ENCODE data around the gene KRTAP19-2. TPM values are rescaled to one million over a fixed set of nuclear protein-coding genes. Genes with fewer than 3 reads are reported as not detected.

KRTAP19-2 gene
- total and polyA plus RNA-seq, 9 of the 15 experiments (the other 6 are each of a cell fraction or from before 2014, with no cell fraction given): not detected

DNA sequence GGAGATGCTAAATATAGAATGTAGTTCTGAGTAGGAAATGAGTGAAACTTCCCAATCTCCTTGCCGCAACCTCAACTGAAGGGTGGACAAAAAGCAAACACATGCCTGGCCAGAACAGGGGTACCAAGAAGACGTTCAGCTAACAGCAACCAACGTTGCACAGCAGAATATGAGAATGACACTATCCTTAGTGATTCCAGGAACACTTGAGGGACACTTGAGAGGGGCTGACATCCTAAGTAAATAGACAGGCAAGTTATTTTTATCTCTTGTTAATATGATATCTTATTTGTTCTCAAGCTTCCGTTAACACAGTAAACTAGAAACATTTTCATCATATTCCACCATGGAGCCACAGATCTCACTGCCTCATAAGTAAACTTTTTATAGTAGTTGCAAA lies 8.0 kb downstream of the KRTAP19-2 start:
- no peak overlapping the region for H3K4me3 ChIP-seq
- POLR2A ChIA-PET: no interaction called here
- in situ Hi-C loops (cut with MboI): no loop called here
- TF ChIP-seq, protein P1, sequence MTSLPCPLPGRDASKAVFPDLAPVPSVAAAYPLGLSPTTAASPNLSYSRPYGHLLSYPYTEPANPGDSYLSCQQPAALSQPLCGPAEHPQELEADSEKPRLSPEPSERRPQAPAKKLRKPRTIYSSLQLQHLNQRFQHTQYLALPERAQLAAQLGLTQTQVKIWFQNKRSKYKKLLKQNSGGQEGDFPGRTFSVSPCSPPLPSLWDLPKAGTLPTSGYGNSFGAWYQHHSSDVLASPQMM (CRISPR knock-in tag; IDR thresholded peaks at IDR 0.05): no peak
- TF ChIP-seq DDX20 (tag; IDR thresholded peaks at IDR 0.05; ENCODE audit: low read depth): no peak
- TF ChIP-seq, protein P2, sequence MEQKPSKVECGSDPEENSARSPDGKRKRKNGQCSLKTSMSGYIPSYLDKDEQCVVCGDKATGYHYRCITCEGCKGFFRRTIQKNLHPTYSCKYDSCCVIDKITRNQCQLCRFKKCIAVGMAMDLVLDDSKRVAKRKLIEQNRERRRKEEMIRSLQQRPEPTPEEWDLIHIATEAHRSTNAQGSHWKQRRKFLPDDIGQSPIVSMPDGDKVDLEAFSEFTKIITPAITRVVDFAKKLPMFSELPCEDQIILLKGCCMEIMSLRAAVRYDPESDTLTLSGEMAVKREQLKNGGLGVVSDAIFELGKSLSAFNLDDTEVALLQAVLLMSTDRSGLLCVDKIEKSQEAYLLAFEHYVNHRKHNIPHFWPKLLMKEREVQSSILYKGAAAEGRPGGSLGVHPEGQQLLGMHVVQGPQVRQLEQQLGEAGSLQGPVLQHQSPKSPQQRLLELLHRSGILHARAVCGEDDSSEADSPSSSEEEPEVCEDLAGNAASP (IDR thresholded peaks at IDR 0.05): no peak
- TF ChIP-seq, protein P3, sequence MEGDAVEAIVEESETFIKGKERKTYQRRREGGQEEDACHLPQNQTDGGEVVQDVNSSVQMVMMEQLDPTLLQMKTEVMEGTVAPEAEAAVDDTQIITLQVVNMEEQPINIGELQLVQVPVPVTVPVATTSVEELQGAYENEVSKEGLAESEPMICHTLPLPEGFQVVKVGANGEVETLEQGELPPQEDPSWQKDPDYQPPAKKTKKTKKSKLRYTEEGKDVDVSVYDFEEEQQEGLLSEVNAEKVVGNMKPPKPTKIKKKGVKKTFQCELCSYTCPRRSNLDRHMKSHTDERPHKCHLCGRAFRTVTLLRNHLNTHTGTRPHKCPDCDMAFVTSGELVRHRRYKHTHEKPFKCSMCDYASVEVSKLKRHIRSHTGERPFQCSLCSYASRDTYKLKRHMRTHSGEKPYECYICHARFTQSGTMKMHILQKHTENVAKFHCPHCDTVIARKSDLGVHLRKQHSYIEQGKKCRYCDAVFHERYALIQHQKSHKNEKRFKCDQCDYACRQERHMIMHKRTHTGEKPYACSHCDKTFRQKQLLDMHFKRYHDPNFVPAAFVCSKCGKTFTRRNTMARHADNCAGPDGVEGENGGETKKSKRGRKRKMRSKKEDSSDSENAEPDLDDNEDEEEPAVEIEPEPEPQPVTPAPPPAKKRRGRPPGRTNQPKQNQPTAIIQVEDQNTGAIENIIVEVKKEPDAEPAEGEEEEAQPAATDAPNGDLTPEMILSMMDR (IDR thresholded peaks at IDR 0.05 in 2 of 3, conservative IDR thresholded peaks at IDR 0.05 in 1 of 3; ENCODE audit: insufficient read depth in 2 of 3, low read depth in 1 of 3, low read length in 3 of 3): no peak
- no peak for TF ChIP-seq RBM15 (IDR thresholded peaks at IDR 0.05; ENCODE audit: insufficient read depth, low read length)
- no peak for TF ChIP-seq POLR2A (conservative IDR thresholded peaks at IDR 0.05)
- TF ChIP-seq, protein P4, sequence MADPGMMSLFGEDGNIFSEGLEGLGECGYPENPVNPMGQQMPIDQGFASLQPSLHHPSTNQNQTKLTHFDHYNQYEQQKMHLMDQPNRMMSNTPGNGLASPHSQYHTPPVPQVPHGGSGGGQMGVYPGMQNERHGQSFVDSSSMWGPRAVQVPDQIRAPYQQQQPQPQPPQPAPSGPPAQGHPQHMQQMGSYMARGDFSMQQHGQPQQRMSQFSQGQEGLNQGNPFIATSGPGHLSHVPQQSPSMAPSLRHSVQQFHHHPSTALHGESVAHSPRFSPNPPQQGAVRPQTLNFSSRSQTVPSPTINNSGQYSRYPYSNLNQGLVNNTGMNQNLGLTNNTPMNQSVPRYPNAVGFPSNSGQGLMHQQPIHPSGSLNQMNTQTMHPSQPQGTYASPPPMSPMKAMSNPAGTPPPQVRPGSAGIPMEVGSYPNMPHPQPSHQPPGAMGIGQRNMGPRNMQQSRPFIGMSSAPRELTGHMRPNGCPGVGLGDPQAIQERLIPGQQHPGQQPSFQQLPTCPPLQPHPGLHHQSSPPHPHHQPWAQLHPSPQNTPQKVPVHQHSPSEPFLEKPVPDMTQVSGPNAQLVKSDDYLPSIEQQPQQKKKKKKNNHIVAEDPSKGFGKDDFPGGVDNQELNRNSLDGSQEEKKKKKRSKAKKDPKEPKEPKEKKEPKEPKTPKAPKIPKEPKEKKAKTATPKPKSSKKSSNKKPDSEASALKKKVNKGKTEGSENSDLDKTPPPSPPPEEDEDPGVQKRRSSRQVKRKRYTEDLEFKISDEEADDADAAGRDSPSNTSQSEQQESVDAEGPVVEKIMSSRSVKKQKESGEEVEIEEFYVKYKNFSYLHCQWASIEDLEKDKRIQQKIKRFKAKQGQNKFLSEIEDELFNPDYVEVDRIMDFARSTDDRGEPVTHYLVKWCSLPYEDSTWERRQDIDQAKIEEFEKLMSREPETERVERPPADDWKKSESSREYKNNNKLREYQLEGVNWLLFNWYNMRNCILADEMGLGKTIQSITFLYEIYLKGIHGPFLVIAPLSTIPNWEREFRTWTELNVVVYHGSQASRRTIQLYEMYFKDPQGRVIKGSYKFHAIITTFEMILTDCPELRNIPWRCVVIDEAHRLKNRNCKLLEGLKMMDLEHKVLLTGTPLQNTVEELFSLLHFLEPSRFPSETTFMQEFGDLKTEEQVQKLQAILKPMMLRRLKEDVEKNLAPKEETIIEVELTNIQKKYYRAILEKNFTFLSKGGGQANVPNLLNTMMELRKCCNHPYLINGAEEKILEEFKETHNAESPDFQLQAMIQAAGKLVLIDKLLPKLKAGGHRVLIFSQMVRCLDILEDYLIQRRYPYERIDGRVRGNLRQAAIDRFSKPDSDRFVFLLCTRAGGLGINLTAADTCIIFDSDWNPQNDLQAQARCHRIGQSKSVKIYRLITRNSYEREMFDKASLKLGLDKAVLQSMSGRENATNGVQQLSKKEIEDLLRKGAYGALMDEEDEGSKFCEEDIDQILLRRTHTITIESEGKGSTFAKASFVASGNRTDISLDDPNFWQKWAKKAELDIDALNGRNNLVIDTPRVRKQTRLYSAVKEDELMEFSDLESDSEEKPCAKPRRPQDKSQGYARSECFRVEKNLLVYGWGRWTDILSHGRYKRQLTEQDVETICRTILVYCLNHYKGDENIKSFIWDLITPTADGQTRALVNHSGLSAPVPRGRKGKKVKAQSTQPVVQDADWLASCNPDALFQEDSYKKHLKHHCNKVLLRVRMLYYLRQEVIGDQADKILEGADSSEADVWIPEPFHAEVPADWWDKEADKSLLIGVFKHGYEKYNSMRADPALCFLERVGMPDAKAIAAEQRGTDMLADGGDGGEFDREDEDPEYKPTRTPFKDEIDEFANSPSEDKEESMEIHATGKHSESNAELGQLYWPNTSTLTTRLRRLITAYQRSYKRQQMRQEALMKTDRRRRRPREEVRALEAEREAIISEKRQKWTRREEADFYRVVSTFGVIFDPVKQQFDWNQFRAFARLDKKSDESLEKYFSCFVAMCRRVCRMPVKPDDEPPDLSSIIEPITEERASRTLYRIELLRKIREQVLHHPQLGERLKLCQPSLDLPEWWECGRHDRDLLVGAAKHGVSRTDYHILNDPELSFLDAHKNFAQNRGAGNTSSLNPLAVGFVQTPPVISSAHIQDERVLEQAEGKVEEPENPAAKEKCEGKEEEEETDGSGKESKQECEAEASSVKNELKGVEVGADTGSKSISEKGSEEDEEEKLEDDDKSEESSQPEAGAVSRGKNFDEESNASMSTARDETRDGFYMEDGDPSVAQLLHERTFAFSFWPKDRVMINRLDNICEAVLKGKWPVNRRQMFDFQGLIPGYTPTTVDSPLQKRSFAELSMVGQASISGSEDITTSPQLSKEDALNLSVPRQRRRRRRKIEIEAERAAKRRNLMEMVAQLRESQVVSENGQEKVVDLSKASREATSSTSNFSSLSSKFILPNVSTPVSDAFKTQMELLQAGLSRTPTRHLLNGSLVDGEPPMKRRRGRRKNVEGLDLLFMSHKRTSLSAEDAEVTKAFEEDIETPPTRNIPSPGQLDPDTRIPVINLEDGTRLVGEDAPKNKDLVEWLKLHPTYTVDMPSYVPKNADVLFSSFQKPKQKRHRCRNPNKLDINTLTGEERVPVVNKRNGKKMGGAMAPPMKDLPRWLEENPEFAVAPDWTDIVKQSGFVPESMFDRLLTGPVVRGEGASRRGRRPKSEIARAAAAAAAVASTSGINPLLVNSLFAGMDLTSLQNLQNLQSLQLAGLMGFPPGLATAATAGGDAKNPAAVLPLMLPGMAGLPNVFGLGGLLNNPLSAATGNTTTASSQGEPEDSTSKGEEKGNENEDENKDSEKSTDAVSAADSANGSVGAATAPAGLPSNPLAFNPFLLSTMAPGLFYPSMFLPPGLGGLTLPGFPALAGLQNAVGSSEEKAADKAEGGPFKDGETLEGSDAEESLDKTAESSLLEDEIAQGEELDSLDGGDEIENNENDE (IDR thresholded peaks at IDR 0.05; ENCODE audit: low read depth, low read length): no peak

More for the DNA sequence above, 8.0 kb downstream of the KRTAP19-2 start:
- DNase-seq (ENCODE audit: extremely low read depth in 1 of 4, low spot score in 3 of 4) (no peak), ATAC-seq (no peak), FAIRE-seq (no peak)
- Histone ChIP-seq H3K79me2 (ENCODE audit: control insufficient read depth, insufficient read depth, low read length) (no peaks in the 10 kb centered on the region), H3K27ac (ENCODE audit: extremely low read depth, low read depth, low read length) (no peak overlapping the region), H2AFZ (ENCODE audit: low read depth, low read length) (no peak overlapping the region), H3K9me1 (ENCODE audit: control insufficient read depth, insufficient read depth, low read length) (no peaks in the 10 kb centered on the region), H3K4me2 (ENCODE audit: insufficient read depth, low read length) (no peak overlapping the region), H3K9me3 (replicated peaks; ENCODE audit: control insufficient read depth, insufficient read depth, low read depth, low read length) (no peaks in the 10 kb centered on the region; the same call in 1 of the 2 replicates), H3K27me3 (ENCODE audit: control insufficient read depth in 2 of 2, insufficient read depth in 2 of 2, low read length in 2 of 2) (no peaks in the 10 kb centered on the region), H3K9ac (ENCODE audit: insufficient read depth in 1 of 2, low read depth in 2 of 2, low read length in 2 of 2) (no peak overlapping the region), H4K20me1 (replicated peaks; ENCODE audit: control insufficient read depth, insufficient read depth, low read length) (no peaks in the 10 kb centered on the region), H3K36me3 (ENCODE audit: control insufficient read depth, insufficient read depth, low read length) (no peaks in the 10 kb centered on the region), H3K4me1 (replicated peaks in 1 of 2; ENCODE audit: control insufficient read depth in 2 of 2, insufficient read depth in 2 of 2, low read length in 2 of 2) (no peaks in the 10 kb centered on the region)
- WGBS (ENCODE audit: insufficient coverage, low coverage, missing lambda C conversion rate): 2% methylated on average over 4 of the region's 4 CpGs
- CTCF ChIA-PET (ENCODE audit: low intra/inter-chr PET ratio): no interaction called here
- BruUV-seq (replicated peaks): no TSS peak
- intact Hi-C loops (cut with micrococcal nuclease): no loop called here

Data from K562 (cell line).